K562 (cell line): Measurements from ENCODE around the gene COL11A2. TPM values are rescaled to one million over a fixed set of nuclear protein-coding genes. Genes with fewer than 3 reads are reported as not detected.

Experiments
- EP300 ChIP-seq: IDR thresholded peaks from 2 replicates; pipeline ENCODE4 v1.6.1; 2012; ENCODE audit warnings: low read length, improper control_type of control experiment
- ETV6 ChIP-seq, 3 experiments: fragments of 150-350 bp in 1 of 3; sonication (generic) in 1 of 3; formaldehyde crosslinking in 1 of 3; IDR thresholded peaks; 2 replicates each; pipeline versions ENCODE4 v1.6.1 to v1.8.0; 2014 to 2022; ENCODE audit warnings: borderline replicate concordance in 2 of 3, low read depth in 2 of 3, antibody characterized with exemption in 1 of 3, low read length in 1 of 3, mild to moderate bottlenecking in 1 of 3, missing genetic modification reagents in 1 of 3
- GABPB1 ChIP-seq: sonication (generic); formaldehyde crosslinking; IDR thresholded peaks from 2 replicates; pipeline ENCODE4 v1.8.0; 2022; ENCODE audit warnings: mild to moderate bottlenecking, missing genetic modification reagents
- HCFC1 ChIP-seq: IDR thresholded peaks from 2 replicates; pipeline ENCODE4 v1.6.1; 2012; ENCODE audit warnings: low read depth, low read length, improper control_type of control experiment
- HMG20B ChIP-seq: fragments of 250-450 bp; sonication (Bioruptor Pico); IDR thresholded peaks from 2 replicates; pipeline ENCODE4 v1.5.0; 2021; ENCODE audit warnings: mild to moderate bottlenecking
- NFE2 ChIP-seq: IDR thresholded peaks from 2 replicates; pipeline ENCODE4 v1.6.1; 2014; ENCODE audit warnings: antibody characterized with exemption, low read depth
- NR2C1 ChIP-seq, 2 experiments: fragments of 450-650 bp; IDR thresholded peaks; 2 replicates each; pipeline ENCODE4 v1.6.1; 2017; ENCODE audit warnings: mild to moderate bottlenecking in 2 of 2, antibody characterized with exemption in 1 of 2, inconsistent platforms in 1 of 2, missing compliant biosample characterization in 1 of 2, missing genetic modification characterization in 1 of 2
- NR2C2 ChIP-seq, 2 experiments: fragments of 200-800 bp in 1 of 2; sonication (Bioruptor generic) in 1 of 2; sonication (generic) in 1 of 2; formaldehyde crosslinking in 1 of 2; IDR thresholded peaks; 2 replicates each; pipeline versions ENCODE4 v1.6.1 to v1.8.0; 2016 to 2022; ENCODE audit warnings: mild to moderate bottlenecking in 1 of 2, missing compliant biosample characterization in 1 of 2, missing genetic modification characterization in 1 of 2, missing genetic modification reagents in 1 of 2
- POU5F1 ChIP-seq: fragments of 150-350 bp; IDR thresholded peaks from 2 replicates; pipeline ENCODE4 v1.6.1; 2014; ENCODE audit warnings: borderline replicate concordance, low read length, low read depth, mild to moderate bottlenecking; ENCODE audit not compliant: partially characterized antibody
- YBX1 ChIP-seq: fragments of 450-650 bp; IDR thresholded peaks from 2 replicates; pipeline ENCODE4 v1.7.1; 2016; ENCODE audit warnings: mild to moderate bottlenecking
- ZNF174 ChIP-seq: fragments of 250-450 bp; sonication (Bioruptor Pico); IDR thresholded peaks from 2 replicates; pipeline ENCODE4 v1.4.0; 2020; ENCODE audit warnings: mild to moderate bottlenecking
- ZNF232 ChIP-seq: sonication (generic); formaldehyde crosslinking; IDR thresholded peaks from 2 replicates; pipeline ENCODE4 v1.8.0; 2022; ENCODE audit warnings: mild to moderate bottlenecking, missing genetic modification reagents
- ZNF316 ChIP-seq: fragments of 450-650 bp; IDR thresholded peaks from 2 replicates; pipeline ENCODE4 v1.6.1; 2016
- ZNF589 ChIP-seq: fragments of 200-800 bp; sonication (Bioruptor generic); IDR thresholded peaks from 2 replicates; pipeline ENCODE4 v1.6.1; 2016; ENCODE audit warnings: low read depth, missing genetic modification characterization, missing compliant biosample characterization
- polyA plus RNA-seq, 8 experiments: library from polyadenylated mRNA; depleted of rRNA in 4 of 8; stranded (reverse) in 5 of 8; unstranded in 3 of 8; fragments of >200 nt; fragmentation: Nextera tagmentation in 2 of 8; fragmentation: Illumina TruSeq in 1 of 8; extraction: Ambion mirVana in 2 of 8; extraction: Trizol in 1 of 8; gene quantifications; 2 replicates each; pipeline versions ENCODE4 v1.2.1 to v1.2.3, GENCODE V29; 2011 to 2014; ENCODE audit warnings: inconsistent platforms in 1 of 8, missing spikeins in 1 of 8
- total RNA-seq, 7 experiments: library from RNA; depleted of rRNA in 6 of 7; stranded (reverse); fragments of >200 nt in 6 of 7; fragmentation: Illumina TruSeq in 2 of 7; extraction: Trizol in 2 of 7; gene quantifications; 2 replicates each; pipeline versions ENCODE4 v1.2.1 to v1.2.3, GENCODE V29; 2011 to 2021; ENCODE audit warnings: low replicate concordance in 1 of 7
- TF ChIP-seq, protein P1 (sequence below), 2 experiments: fragments of 450-650 bp in 1 of 2; sonication (generic) in 1 of 2; formaldehyde crosslinking in 1 of 2; IDR thresholded peaks; 2 replicates each; pipeline versions ENCODE4 v1.7.1 to v1.9.0; 2016 to 2022; ENCODE audit warnings: inconsistent platforms in 1 of 2, mild to moderate bottlenecking in 1 of 2, missing genetic modification reagents in 1 of 2
- TF ChIP-seq, protein P2 (sequence below): sonication (generic); formaldehyde crosslinking; IDR thresholded peaks from 2 replicates; pipeline ENCODE4 v1.8.0; 2022; ENCODE audit warnings: mild to moderate bottlenecking, missing genetic modification reagents

Gene COL11A2
- total and polyA plus RNA-seq, 9 of the 15 experiments (the other 6 are each of a cell fraction or from before 2014, with no cell fraction given), result 0.04 to 0.35 (median 0.09) TPM; not detected in 1

DNA sequence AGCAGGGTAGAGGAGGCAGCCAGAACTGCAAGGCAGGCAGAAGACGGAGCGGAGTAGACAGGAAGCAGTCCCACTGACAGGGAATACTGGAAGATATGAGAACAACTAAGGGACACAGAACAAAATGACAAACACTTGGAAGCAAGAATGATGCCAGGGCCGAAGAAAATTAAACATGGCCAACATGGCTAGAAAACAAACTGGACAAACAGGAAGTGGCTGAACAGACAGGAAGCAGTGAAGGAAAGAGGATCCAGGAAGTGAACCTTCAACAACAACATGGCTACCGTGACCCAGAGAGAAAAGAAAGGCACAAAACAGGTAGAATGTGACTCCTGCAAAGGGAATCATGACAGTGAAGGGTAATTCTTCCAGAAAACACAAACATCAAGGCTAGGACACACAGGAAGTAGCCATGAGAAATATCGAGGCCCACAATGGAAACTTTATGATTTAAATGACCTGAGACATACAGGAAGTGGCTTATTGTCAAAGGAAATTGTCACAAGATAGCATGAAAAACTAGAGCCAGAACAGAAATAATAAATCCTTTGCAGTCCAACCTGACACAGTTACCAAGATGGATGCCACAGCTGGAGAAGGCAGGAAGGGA, 9.1 kb downstream of the COL11A2 start (continued):
- TF ChIP-seq, protein P1, sequence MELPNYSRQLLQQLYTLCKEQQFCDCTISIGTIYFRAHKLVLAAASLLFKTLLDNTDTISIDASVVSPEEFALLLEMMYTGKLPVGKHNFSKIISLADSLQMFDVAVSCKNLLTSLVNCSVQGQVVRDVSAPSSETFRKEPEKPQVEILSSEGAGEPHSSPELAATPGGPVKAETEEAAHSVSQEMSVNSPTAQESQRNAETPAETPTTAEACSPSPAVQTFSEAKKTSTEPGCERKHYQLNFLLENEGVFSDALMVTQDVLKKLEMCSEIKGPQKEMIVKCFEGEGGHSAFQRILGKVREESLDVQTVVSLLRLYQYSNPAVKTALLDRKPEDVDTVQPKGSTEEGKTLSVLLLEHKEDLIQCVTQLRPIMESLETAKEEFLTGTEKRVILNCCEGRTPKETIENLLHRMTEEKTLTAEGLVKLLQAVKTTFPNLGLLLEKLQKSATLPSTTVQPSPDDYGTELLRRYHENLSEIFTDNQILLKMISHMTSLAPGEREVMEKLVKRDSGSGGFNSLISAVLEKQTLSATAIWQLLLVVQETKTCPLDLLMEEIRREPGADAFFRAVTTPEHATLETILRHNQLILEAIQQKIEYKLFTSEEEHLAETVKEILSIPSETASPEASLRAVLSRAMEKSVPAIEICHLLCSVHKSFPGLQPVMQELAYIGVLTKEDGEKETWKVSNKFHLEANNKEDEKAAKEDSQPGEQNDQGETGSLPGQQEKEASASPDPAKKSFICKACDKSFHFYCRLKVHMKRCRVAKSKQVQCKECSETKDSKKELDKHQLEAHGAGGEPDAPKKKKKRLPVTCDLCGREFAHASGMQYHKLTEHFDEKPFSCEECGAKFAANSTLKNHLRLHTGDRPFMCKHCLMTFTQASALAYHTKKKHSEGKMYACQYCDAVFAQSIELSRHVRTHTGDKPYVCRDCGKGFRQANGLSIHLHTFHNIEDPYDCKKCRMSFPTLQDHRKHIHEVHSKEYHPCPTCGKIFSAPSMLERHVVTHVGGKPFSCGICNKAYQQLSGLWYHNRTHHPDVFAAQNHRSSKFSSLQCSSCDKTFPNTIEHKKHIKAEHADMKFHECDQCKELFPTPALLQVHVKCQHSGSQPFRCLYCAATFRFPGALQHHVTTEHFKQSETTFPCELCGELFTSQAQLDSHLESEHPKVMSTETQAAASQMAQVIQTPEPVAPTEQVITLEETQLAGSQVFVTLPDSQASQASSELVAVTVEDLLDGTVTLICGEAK (IDR thresholded peaks at IDR 0.05), result peak; percentile 86
- TF ChIP-seq, protein P1 (CRISPR knock-in tag; IDR thresholded peaks at IDR 0.05), result no peak
- TF ChIP-seq, protein P2, sequence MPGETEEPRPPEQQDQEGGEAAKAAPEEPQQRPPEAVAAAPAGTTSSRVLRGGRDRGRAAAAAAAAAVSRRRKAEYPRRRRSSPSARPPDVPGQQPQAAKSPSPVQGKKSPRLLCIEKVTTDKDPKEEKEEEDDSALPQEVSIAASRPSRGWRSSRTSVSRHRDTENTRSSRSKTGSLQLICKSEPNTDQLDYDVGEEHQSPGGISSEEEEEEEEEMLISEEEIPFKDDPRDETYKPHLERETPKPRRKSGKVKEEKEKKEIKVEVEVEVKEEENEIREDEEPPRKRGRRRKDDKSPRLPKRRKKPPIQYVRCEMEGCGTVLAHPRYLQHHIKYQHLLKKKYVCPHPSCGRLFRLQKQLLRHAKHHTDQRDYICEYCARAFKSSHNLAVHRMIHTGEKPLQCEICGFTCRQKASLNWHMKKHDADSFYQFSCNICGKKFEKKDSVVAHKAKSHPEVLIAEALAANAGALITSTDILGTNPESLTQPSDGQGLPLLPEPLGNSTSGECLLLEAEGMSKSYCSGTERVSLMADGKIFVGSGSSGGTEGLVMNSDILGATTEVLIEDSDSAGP (CRISPR knock-in tag), result no peak
- TF ChIP-seq HCFC1 (no peak; the same call in 1 of the 2 replicates), ETV6 (IDR thresholded peaks at IDR 0.05; ENCODE audit: borderline replicate concordance in 1 of 2, low read depth in 2 of 2, low read length in 1 of 2) (0 out of 4 replicates have a peak, but pooled peaks of 1 of the 2 experiments have one; percentile 34), ETV6 (CRISPR knock-in tag; IDR thresholded peaks at IDR 0.05; ENCODE audit: borderline replicate concordance) (no peak), NFE2 (no peak), GABPB1 (peak; percentile 73; the same call in 1 of the 2 replicates), ZNF232 (CRISPR knock-in tag) (no peak), NR2C1 (IDR thresholded peaks at IDR 0.05) (peak; percentile 88), NR2C1 (tag; IDR thresholded peaks at IDR 0.05) (peak; percentile 91), ZNF316 (no peak), YBX1 (no peak), ZNF589 (CRISPR knock-in tag) (peak; percentile 78; the same call in 1 of the 2 replicates), HMG20B (CRISPR knock-in tag) (no peak), POU5F1 (no peak), EP300 (no peak), NR2C2 (CRISPR knock-in tag; IDR thresholded peaks at IDR 0.05) (peak; percentile 62; the same call in 1 of the 2 replicates), NR2C2 (tag; IDR thresholded peaks at IDR 0.05) (peak; percentile 89), ZNF174 (CRISPR knock-in tag) (no peak)
